H1 (cell line): Measurements from ENCODE around the gene C22orf23. TPM values are rescaled to one million over a fixed set of nuclear protein-coding genes. Genes with fewer than 3 reads are reported as not detected.
A peak's percentile ranks its signal among the peaks of the same experiment; 100 is the strongest.

Experiments used
- CTCF ChIA-PET: fragments of 300-600 bp; sonication (Branson Sonifier 250); formaldehyde crosslinking; loops from one replicate; lab custom pipeline; 2021; ENCODE audit not compliant: partially characterized antibody; lab: Charles Lee
- POLR2A ChIA-PET: fragments of 300-600 bp; sonication (Branson Sonifier 250); formaldehyde crosslinking; loops from one replicate; lab custom pipeline; 2021; ENCODE audit warnings: inconsistent platforms; ENCODE audit not compliant: partially characterized antibody; lab: Charles Lee
- DNase-seq, 2 experiments: peaks; one replicate each; pipeline versions ENCODE4 v3.0.0 to v3.0.0-alpha.2; 2010 to 2022; ENCODE audit warnings: low spot score in 2 of 2, low read depth in 1 of 2, mixed read lengths in 1 of 2
- FAIRE-seq: peaks from 2 replicates; lab custom pipeline; 2011; peaks lifted over from hg19 to GRCh38; lab: Jason Lieb, UNC
- H2AFZ ChIP-seq: 2 replicates; pipeline ENCODE4 v1.8.1; 2012; ENCODE audit warnings: low read length, inconsistent platforms
- H2AK5ac ChIP-seq: 2 replicates; pipeline ENCODE4 v1.6.1; 2013; ENCODE audit warnings: low read depth, low read length
- H2BK120ac ChIP-seq: replicated peaks from 2 replicates; pipeline ENCODE3; 2013; ENCODE audit warnings: low read depth, low read length, inconsistent platforms
- H2BK12ac ChIP-seq: 2 replicates; pipeline ENCODE4 v1.6.1; 2013; ENCODE audit warnings: low read depth, low read length
- H2BK15ac ChIP-seq: 2 replicates; pipeline ENCODE4 v1.6.1; 2013; ENCODE audit warnings: low read length
- H2BK20ac ChIP-seq: 2 replicates; pipeline ENCODE4 v1.6.1; 2013; ENCODE audit warnings: low read length
- H2BK5ac ChIP-seq: 2 replicates; pipeline ENCODE4 v1.6.1; 2013; ENCODE audit warnings: low read depth, low read length
- H3K14ac ChIP-seq: 2 replicates; pipeline ENCODE4 v1.6.1; 2013; ENCODE audit warnings: inconsistent platforms; ENCODE audit not compliant: insufficient read length
- H3K18ac ChIP-seq: 2 replicates; pipeline ENCODE4 v1.6.1; 2013; ENCODE audit warnings: low read length; ENCODE audit errors: extremely low read depth
- H3K23ac ChIP-seq: 2 replicates; pipeline ENCODE4 v1.6.1; 2013; ENCODE audit warnings: inconsistent platforms; ENCODE audit not compliant: insufficient read length
- H3K23me2 ChIP-seq: 2 replicates; pipeline ENCODE4 v1.6.1; 2013; ENCODE audit warnings: low read depth, low read length
- H3K27ac ChIP-seq: 2 replicates; pipeline ENCODE4 v1.6.1; 2011; ENCODE audit warnings: low read depth, low read length, inconsistent platforms
- H3K27me3 ChIP-seq, 4 experiments: replicated peaks in 1 of 4; 1 replicate in 1 of 4; 2 replicates in 3 of 4; pipeline versions ENCODE4 v1.6.1 to v1.8.1; 2011 to 2013; ENCODE audit warnings: low read length in 3 of 4, mild to moderate bottlenecking in 3 of 4, inconsistent platforms in 2 of 4, mixed read lengths in 2 of 4, moderate library complexity in 1 of 4; ENCODE audit not compliant: control insufficient read depth in 3 of 4, insufficient read depth in 3 of 4; ENCODE audit errors: extremely low read depth in 1 of 4
- H3K36me3 ChIP-seq, 4 experiments: 2 replicates each; pipeline versions ENCODE4 v1.6.1 to v1.8.1; 2011 to 2013; ENCODE audit warnings: mild to moderate bottlenecking in 4 of 4, low read length in 3 of 4, moderate library complexity in 2 of 4, control low read depth in 1 of 4, inconsistent platforms in 1 of 4; ENCODE audit not compliant: insufficient read depth in 4 of 4, control insufficient read depth in 2 of 4
- H3K4ac ChIP-seq: replicated peaks from 2 replicates; pipeline ENCODE3; 2013; ENCODE audit warnings: low read length, low read depth, mixed read lengths, inconsistent platforms; ENCODE audit not compliant: insufficient read length
- H3K4me1 ChIP-seq, 4 experiments: replicated peaks in 1 of 4; 1 replicate in 1 of 4; 2 replicates in 3 of 4; pipeline versions ENCODE4 v1.6.1 to v1.8.1; 2011 to 2013; ENCODE audit warnings: low read length in 3 of 4, inconsistent platforms in 2 of 4, mixed read lengths in 1 of 4; ENCODE audit not compliant: insufficient read depth in 4 of 4, control insufficient read depth in 3 of 4
- H3K4me2 ChIP-seq, 2 experiments: 2 replicates each; pipeline versions ENCODE4 v1.6.1 to v1.8.1; 2011 to 2013; ENCODE audit warnings: low read depth in 2 of 2, low read length in 2 of 2, control low read depth in 1 of 2, inconsistent platforms in 1 of 2, mild to moderate bottlenecking in 1 of 2; ENCODE audit not compliant: insufficient read depth in 1 of 2
- H3K4me3 ChIP-seq, 4 experiments: fragments of 200-600, 300-600 bp in 1 of 4; sonication (generic), shearing (Covaris generic), sonication (Bioruptor Twin) in 1 of 4; 2 replicates each; pipeline versions ENCODE4 v1.5.1 to v1.8.1; 2011 to 2016; ENCODE audit warnings: low read length in 4 of 4, low read depth in 3 of 4, control low read depth in 2 of 4, inconsistent platforms in 2 of 4, mild to moderate bottlenecking in 2 of 4, mixed read lengths in 1 of 4, moderate library complexity in 1 of 4; ENCODE audit not compliant: insufficient read depth in 2 of 4; ENCODE audit errors: extremely low read depth in 1 of 4
- H3K56ac ChIP-seq: replicated peaks from 2 replicates; pipeline ENCODE3; 2013; ENCODE audit warnings: low read depth, mild to moderate bottlenecking, mixed read lengths, low read length, inconsistent platforms; ENCODE audit not compliant: insufficient read length
- H3K79me1 ChIP-seq: 2 replicates; pipeline ENCODE4 v1.6.1; 2013; ENCODE audit warnings: low read depth, low read length, control low read depth
- H3K79me2 ChIP-seq, 2 experiments: 2 replicates each; pipeline versions ENCODE4 v1.6.1 to v1.8.1; 2012 to 2013; ENCODE audit warnings: low read length in 2 of 2, mild to moderate bottlenecking in 2 of 2, inconsistent platforms in 1 of 2; ENCODE audit not compliant: insufficient read depth in 2 of 2, control insufficient read depth in 1 of 2
- H3K9ac ChIP-seq, 4 experiments: replicated peaks in 1 of 4; 1 replicate in 1 of 4; 2 replicates in 3 of 4; pipeline versions ENCODE4 v1.6.1 to v1.8.1; 2011 to 2013; ENCODE audit warnings: low read depth in 3 of 4, low read length in 3 of 4, control low read depth in 2 of 4, mild to moderate bottlenecking in 2 of 4, moderate library complexity in 2 of 4, inconsistent platforms in 1 of 4; ENCODE audit errors: extremely low read depth in 1 of 4
- H3K9me3 ChIP-seq, 2 experiments: 2 replicates each; pipeline versions ENCODE4 v1.6.1 to v1.8.1; 2012 to 2013; ENCODE audit warnings: mild to moderate bottlenecking in 2 of 2, moderate library complexity in 2 of 2, control low read depth in 1 of 2, inconsistent platforms in 1 of 2, low read depth in 1 of 2, low read length in 1 of 2, mixed read lengths in 1 of 2; ENCODE audit not compliant: insufficient read depth in 2 of 2
- H4K20me1 ChIP-seq, 2 experiments: replicated peaks in 1 of 2; 2 replicates each; pipeline versions ENCODE3 to v1.8.1; 2011 to 2013; ENCODE audit warnings: inconsistent platforms in 2 of 2, low read length in 2 of 2, mild to moderate bottlenecking in 1 of 2; ENCODE audit not compliant: insufficient read depth in 2 of 2, control insufficient read depth in 1 of 2
- H4K5ac ChIP-seq: 2 replicates; pipeline ENCODE4 v1.6.1; 2013; ENCODE audit warnings: low read length, low read depth, mixed read lengths, inconsistent platforms; ENCODE audit not compliant: insufficient read length
- H4K8ac ChIP-seq: 2 replicates; pipeline ENCODE4 v1.8.0; 2013; ENCODE audit warnings: mild to moderate bottlenecking, moderate library complexity, low read length, inconsistent platforms; ENCODE audit not compliant: insufficient read depth; ENCODE audit errors: extremely low read depth
- H4K91ac ChIP-seq: replicated peaks from 2 replicates; pipeline ENCODE3; 2013; ENCODE audit warnings: low read length, mixed read lengths, inconsistent platforms; ENCODE audit not compliant: insufficient read length
- BRCA1 ChIP-seq: IDR thresholded peaks from 2 replicates; pipeline ENCODE4 v1.6.1; 2012; ENCODE audit warnings: low read depth, low read length, improper control_type of control experiment
- CEBPB ChIP-seq: IDR thresholded peaks from 2 replicates; pipeline ENCODE4 v1.6.1; 2012; ENCODE audit warnings: low read depth, low read length
- HDAC6 ChIP-seq: IDR thresholded peaks from one replicate; pipeline ENCODE4 v1.7.1; 2012; ENCODE audit warnings: low read depth, mild to moderate bottlenecking, inconsistent platforms, low read length, moderate library complexity
- JUND ChIP-seq: IDR thresholded peaks from 2 replicates; pipeline ENCODE4 v1.6.1; 2011; ENCODE audit warnings: mild to moderate bottlenecking, improper control_type of control experiment, low read length
- KDM1A ChIP-seq: fragments of 200-600, 300-600 bp; sonication (generic); IDR thresholded peaks from 2 replicates; pipeline ENCODE4 v1.7.1; 2016; ENCODE audit warnings: mild to moderate bottlenecking, low read length, borderline replicate concordance
- WGBS, 2 experiments: shearing (Covaris generic) in 1 of 2; methylation state at CpG; one replicate each; pipeline versions ENCODE4 v1.1.6 to v1.1.7; 2013 to 2015; ENCODE audit warnings: low lambda C conversion rate in 2 of 2, mixed read lengths in 2 of 2, inconsistent platforms in 1 of 2, low coverage in 1 of 2, missing lambda C conversion rate in 1 of 2; ENCODE audit not compliant: insufficient replicate concordance in 2 of 2, insufficient coverage in 1 of 2, insufficient read length in 1 of 2; ENCODE audit errors: extremely low coverage in 1 of 2, missing lambda C conversion rate in 1 of 2; 5-methylcytosine and 5-hydroxymethylcytosine counted together
- polyA plus RNA-seq, 7 experiments: library from polyadenylated mRNA; depleted of rRNA in 3 of 7; stranded (reverse) in 5 of 7; unstranded in 2 of 7; fragments of >200 nt in 5 of 7; fragments of 200-250 nt in 2 of 7; gene quantifications; 1 replicate in 5 of 7; 2 replicates in 1 of 7; 4 replicates in 1 of 7; pipeline versions ENCODE4 v1.2.1 to v1.2.3, GENCODE V29; 2011 to 2013; ENCODE audit warnings: missing spikeins in 2 of 7, mixed read lengths in 2 of 7
- total RNA-seq: library from RNA; stranded (reverse); fragmentation: NEBNext Ultra II Directional; extraction: Animal tissue kit (Norgen Biotek cat#: 25700); gene quantifications from 2 replicates; pipeline ENCODE4 v1.2.1, GENCODE V29; 2021

The C22orf23 gene
- total and polyA plus RNA-seq, 2 of the 8 experiments (the other 6 are each of a cell fraction or from before 2014, with no cell fraction given) = 0.50 to 0.54 TPM

- no peak within 1 kb of the TSS; a peak in 1 of 7 replicates for H3K9ac ChIP-seq
- peaks cover 13% of the 10 kb centered on the region; the same call in 1 of the 2 replicates for H3K23me2 ChIP-seq
- peak within 1 kb of the TSS; percentile 92; the same call in 1 of the 2 replicates for H2BK12ac ChIP-seq
- H3K27ac ChIP-seq = no peak within 1 kb of the TSS
- no peaks in the 10 kb centered on the region for H3K79me2 ChIP-seq
- H3K56ac ChIP-seq = no peak within 1 kb of the TSS
- H2BK20ac ChIP-seq = peak within 1 kb of the TSS; percentile 67; the same call in 1 of the 2 replicates
- peak within 1 kb of the TSS; percentile 87 for H3K18ac ChIP-seq
- peaks cover 2 to 4% of the 10 kb centered on the region in 2 experiments for H4K20me1 ChIP-seq
- FAIRE-seq (no peak), DNase-seq (peak in 1 of 2 experiments; percentile 70)
- H3K36me3 ChIP-seq = no peaks in the 10 kb centered on the region; a peak in 1 of 8 replicates
- peaks cover 0 to 30% (median 14%) of the 10 kb centered on the region in 4 experiments; a peak in 6 of 7 replicates for H3K4me1 ChIP-seq
- H3K79me1 ChIP-seq = no peaks in the 10 kb centered on the region
- no peak within 1 kb of the TSS for H3K14ac ChIP-seq
- H2BK120ac ChIP-seq = no peak within 1 kb of the TSS
- WGBS, 2 experiments = 9% methylated on average over 29 of the region's 42 CpGs; no CpG with 5 or more reads in 1 of the 2 experiments
- peak within 1 kb of the TSS; percentile 83 to 88 for H3K4me2 ChIP-seq
- no peaks in the 10 kb centered on the region for H3K9me3 ChIP-seq
- H2BK15ac ChIP-seq = peak within 1 kb of the TSS; percentile 81; the same call in 1 of the 2 replicates
- CTCF ChIA-PET = interaction anchor here (0.6 to 3.9 kb wide), 14 partner anchors 10 to 1918 kb away, joined by 3 to 20 read pairs (median 4); partner anchors contain the start of genes C22orf23 and POLR2F
- peak within 1 kb of the TSS; percentile 78; the same call in 1 of the 2 replicates for H2BK5ac ChIP-seq
- no peak within 1 kb of the TSS for H4K5ac ChIP-seq
- H2AFZ ChIP-seq = no peak within 1 kb of the TSS
- no peak within 1 kb of the TSS for H2AK5ac ChIP-seq
- no peak within 1 kb of the TSS; the same call in 1 of the 2 replicates for H4K8ac ChIP-seq
- peak within 1 kb of the TSS; percentile 49 for H4K91ac ChIP-seq
- peak within 1 kb of the TSS; percentile 19 for H3K4ac ChIP-seq
- H3K27me3 ChIP-seq = peaks cover 0 to 19% (median 12%) of the 10 kb centered on the region in 4 experiments; a peak in 5 of 7 replicates
- H3K23ac ChIP-seq = no peak within 1 kb of the TSS
- POLR2A ChIA-PET = interaction anchor here (0.8 to 4.8 kb wide), 6 partner anchors 8 to 179 kb away, joined by 3 to 26 read pairs (median 6); a partner anchor contains a TSS
- peak within 1 kb of the TSS; percentile 24 to 55 (median 40) for H3K4me3 ChIP-seq
- TF ChIP-seq HDAC6 = no peak
- no peak for TF ChIP-seq JUND
- TF ChIP-seq BRCA1 = no peak
- no peak for TF ChIP-seq CEBPB
- no peak for TF ChIP-seq KDM1A
These were observed 30.7 kb upstream of the C22orf23 start, which contains the start of gene SOX10 for GRCh38 chr22:37983860-37984791. Gene SOX10 (minus strand): TSS chr22:37984555. CDS start chr22:37983784, 771 bp downstream.
